Measurements from ENCODE around the gene RPL36. TPM values are rescaled to one million over a fixed set of nuclear protein-coding genes. Genes with fewer than 3 reads are reported as not detected.

RPL36 gene
- total RNA-seq (100 to 1,000 TPM; 606 to 680 TPM), polyA plus RNA-seq (ENCODE audit: insufficient read length in 6 of 6) (1,000 to 10,000 TPM in 1 of 6 donors, 100 to 1,000 TPM in 5; 637 to 1,150 (median 840) TPM)
- long read RNA-seq, donor 1, transcript RPL36-204 (3 exons, 452 nt): minor isoform, 12 of 1,154 reads
- long read RNA-seq, donor 1, transcript RPL36-201 (4 exons, 707 nt): major isoform, 883 of 1,154 reads
- long read RNA-seq, donor 1, transcript RPL36-202 (3 exons, 556 nt): minor isoform, 132 of 1,154 reads
- long read RNA-seq, donor 1, partial matches to known transcripts: 68 of 1,154 reads
- long read RNA-seq, donor 1, other reads (novel, unspliced or antisense): 57 of 1,154 reads
- long read RNA-seq, donor 2, transcript RPL36-201 (4 exons, 707 nt): major isoform, 775 of 1,192 reads
- long read RNA-seq, donor 2, transcript RPL36-202 (3 exons, 556 nt): minor isoform, 313 of 1,192 reads
- long read RNA-seq, donor 2, partial matches to known transcripts: 70 of 1,192 reads
- long read RNA-seq, donor 2, other reads (novel, unspliced or antisense): 29 of 1,192 reads
- long read RNA-seq, donor 3, transcript RPL36-202 (3 exons, 556 nt): minor isoform, 149 of 1,144 reads
- long read RNA-seq, donor 3, transcript RPL36-201 (4 exons, 707 nt): major isoform, 900 of 1,144 reads
- long read RNA-seq, donor 3, transcript RPL36-204 (3 exons, 452 nt): minor isoform, 12 of 1,144 reads
- long read RNA-seq, donor 3, partial matches to known transcripts: 68 of 1,144 reads
- long read RNA-seq, donor 3, other reads (novel, unspliced or antisense): 15 of 1,144 reads
- long read RNA-seq, donor 4, transcript RPL36-202 (3 exons, 556 nt): minor isoform, 136 of 1,176 reads
- long read RNA-seq, donor 4, transcript RPL36-201 (4 exons, 707 nt): major isoform, 1,017 of 1,176 reads
- long read RNA-seq, donor 4, partial matches to known transcripts: 5 of 1,176 reads
- long read RNA-seq, donor 4, other reads (novel, unspliced or antisense): 17 of 1,176 reads
- long read RNA-seq, donor 5, transcript RPL36-208 (2 exons, 907 nt): minor isoform, 6 of 1,034 reads
- long read RNA-seq, donor 5, transcript RPL36-202 (3 exons, 556 nt): minor isoform, 216 of 1,034 reads
- long read RNA-seq, donor 5, transcript RPL36-204 (3 exons, 452 nt): minor isoform, 5 of 1,034 reads
- long read RNA-seq, donor 5, transcript RPL36-201 (4 exons, 707 nt): major isoform, 736 of 1,034 reads
- long read RNA-seq, donor 5, partial matches to known transcripts: 36 of 1,034 reads
- long read RNA-seq, donor 5, other reads (novel, unspliced or antisense): 35 of 1,034 reads
- long read RNA-seq, donor 6, transcript RPL36-208 (2 exons, 907 nt): minor isoform, 7 of 1,334 reads
- long read RNA-seq, donor 6, transcript RPL36-201 (4 exons, 707 nt): major isoform, 1,022 of 1,334 reads
- long read RNA-seq, donor 6, transcript RPL36-202 (3 exons, 556 nt): minor isoform, 194 of 1,334 reads
- long read RNA-seq, donor 6, partial matches to known transcripts: 57 of 1,334 reads
- long read RNA-seq, donor 6, other reads (novel, unspliced or antisense): 50 of 1,334 reads
- long read RNA-seq, donor 7, transcript RPL36-202 (3 exons, 556 nt): minor isoform, 239 of 742 reads
- long read RNA-seq, donor 7, transcript RPL36-201 (4 exons, 707 nt): major isoform, 443 of 742 reads
- long read RNA-seq, donor 7, transcript RPL36-204 (3 exons, 452 nt): minor isoform, 5 of 742 reads
- long read RNA-seq, donor 7, partial matches to known transcripts: 28 of 742 reads
- long read RNA-seq, donor 7, other reads (novel, unspliced or antisense): 24 of 742 reads
- long read RNA-seq, donor 8, transcript RPL36-202 (3 exons, 556 nt): minor isoform, 129 of 872 reads
- long read RNA-seq, donor 8, transcript RPL36-201 (4 exons, 707 nt): major isoform, 505 of 872 reads
- long read RNA-seq, donor 8, transcript RPL36-204 (3 exons, 452 nt): minor isoform, 7 of 872 reads
- long read RNA-seq, donor 8, partial matches to known transcripts: 108 of 872 reads
- long read RNA-seq, donor 8, other reads (novel, unspliced or antisense): 121 of 872 reads
- long read RNA-seq, donor 9, transcript RPL36-201 (4 exons, 707 nt): major isoform, 7 of 9 reads
- long read RNA-seq, donor 9, partial matches to known transcripts: 0 of 9 reads
- long read RNA-seq, donor 9, other reads (novel, unspliced or antisense): 0 of 9 reads
- long read RNA-seq, donor 10, transcript RPL36-201 (4 exons, 707 nt): major isoform, 950 of 1,079 reads
- long read RNA-seq, donor 10, transcript RPL36-202 (3 exons, 556 nt): minor isoform, 107 of 1,079 reads
- long read RNA-seq, donor 10, partial matches to known transcripts: 6 of 1,079 reads
- long read RNA-seq, donor 10, other reads (novel, unspliced or antisense): 15 of 1,079 reads
- long read RNA-seq, donor 11: 0 reads
- long read RNA-seq, donor 12, transcript RPL36-201 (4 exons, 707 nt): major isoform, 442 of 557 reads
- long read RNA-seq, donor 12, transcript RPL36-202 (3 exons, 556 nt): minor isoform, 92 of 557 reads
- long read RNA-seq, donor 12, partial matches to known transcripts: 10 of 557 reads
- long read RNA-seq, donor 12, other reads (novel, unspliced or antisense): 11 of 557 reads

GRCh38 chr19:5690125-5690954 lies at the start of gene RPL36:
TSS of gene RPL36 (plus strand) at chr19:5690295. CDS start at chr19:5690508, 213 bp downstream.
- Histone ChIP-seq H3K36me3 (peaks cover 0 to 39% of the 10 kb centered on the region in 2 donors), H3K27me3 (no peaks in the 10 kb centered on the region), H3K27ac (peak within 1 kb of the TSS; percentile 77 to 89), H3K4me1 (peaks cover 10 to 44% of the 10 kb centered on the region in 2 donors), H3K9me3 (no peaks in the 10 kb centered on the region), H3K4me3 (peak within 1 kb of the TSS; percentile 49 to 60)
- ATAC-seq (peak; percentile 72), DNase-seq (peak; percentile 97 to 100 (median 98))
- intact Hi-C loops (cut with DNase I): no loop called here
- TF ChIP-seq, protein P1, sequence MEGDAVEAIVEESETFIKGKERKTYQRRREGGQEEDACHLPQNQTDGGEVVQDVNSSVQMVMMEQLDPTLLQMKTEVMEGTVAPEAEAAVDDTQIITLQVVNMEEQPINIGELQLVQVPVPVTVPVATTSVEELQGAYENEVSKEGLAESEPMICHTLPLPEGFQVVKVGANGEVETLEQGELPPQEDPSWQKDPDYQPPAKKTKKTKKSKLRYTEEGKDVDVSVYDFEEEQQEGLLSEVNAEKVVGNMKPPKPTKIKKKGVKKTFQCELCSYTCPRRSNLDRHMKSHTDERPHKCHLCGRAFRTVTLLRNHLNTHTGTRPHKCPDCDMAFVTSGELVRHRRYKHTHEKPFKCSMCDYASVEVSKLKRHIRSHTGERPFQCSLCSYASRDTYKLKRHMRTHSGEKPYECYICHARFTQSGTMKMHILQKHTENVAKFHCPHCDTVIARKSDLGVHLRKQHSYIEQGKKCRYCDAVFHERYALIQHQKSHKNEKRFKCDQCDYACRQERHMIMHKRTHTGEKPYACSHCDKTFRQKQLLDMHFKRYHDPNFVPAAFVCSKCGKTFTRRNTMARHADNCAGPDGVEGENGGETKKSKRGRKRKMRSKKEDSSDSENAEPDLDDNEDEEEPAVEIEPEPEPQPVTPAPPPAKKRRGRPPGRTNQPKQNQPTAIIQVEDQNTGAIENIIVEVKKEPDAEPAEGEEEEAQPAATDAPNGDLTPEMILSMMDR (IDR thresholded peaks at IDR 0.05): peak; percentile 95 to 99

DNA sequence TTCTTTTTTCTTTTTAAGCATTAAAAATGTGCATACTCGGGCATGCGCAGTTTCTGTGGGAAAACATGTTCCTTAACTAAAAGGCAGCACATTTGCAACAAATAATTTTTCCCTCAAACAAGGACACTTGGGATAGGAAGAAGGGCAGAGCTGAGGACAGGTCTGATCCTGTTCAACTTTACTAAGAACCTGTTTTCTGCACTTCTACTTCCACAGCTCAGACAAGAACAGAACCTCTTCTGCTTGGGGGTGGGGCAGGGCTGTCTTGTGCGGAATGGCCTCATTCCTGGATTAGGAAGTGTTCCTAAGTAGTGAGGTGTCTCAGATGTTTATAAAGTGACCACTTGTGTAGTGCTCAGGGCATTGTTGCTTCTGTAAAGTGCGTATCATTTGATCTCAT lies 48.9 kb upstream of the RPL36 start:
- no peak overlapping the region for H3K27ac ChIP-seq
- TF ChIP-seq, protein P1 (IDR thresholded peaks at IDR 0.05): no peak
- peaks cover 0 to 49% of the 10 kb centered on the region in 2 donors for H3K36me3 ChIP-seq
- no peaks in the 10 kb centered on the region for H3K9me3 ChIP-seq
- ATAC-seq: peak; percentile 41
- H3K27me3 ChIP-seq: no peaks in the 10 kb centered on the region
- H3K4me1 ChIP-seq: peaks cover 0 to 26% of the 10 kb centered on the region in 2 donors
- DNase-seq: no peak
- no peak overlapping the region for H3K4me3 ChIP-seq
- intact Hi-C loops (cut with DNase I): no loop called here

- Histone ChIP-seq H3K27me3 (no peaks in the 10 kb centered on the region), H3K36me3 (peaks cover 0 to 59% of the 10 kb centered on the region in 2 donors), H3K27ac (no peak overlapping the region), H3K9me3 (no peaks in the 10 kb centered on the region), H3K4me3 (no peak overlapping the region), H3K4me1 (peaks cover 0 to 17% of the 10 kb centered on the region in 2 donors)
- ATAC-seq: no peak
- intact Hi-C loops (cut with DNase I): no loop called here
- TF ChIP-seq, protein P1 (IDR thresholded peaks at IDR 0.05): no peak
- DNase-seq: no peak
Observed at GRCh38 chr19:5642204-5642603, 47.9 kb upstream of the RPL36 start.

Data from left lung (tissue), 14 donors.